ENCODE measurements around the gene DNAJC19.

The DNAJC19 gene

DNA sequence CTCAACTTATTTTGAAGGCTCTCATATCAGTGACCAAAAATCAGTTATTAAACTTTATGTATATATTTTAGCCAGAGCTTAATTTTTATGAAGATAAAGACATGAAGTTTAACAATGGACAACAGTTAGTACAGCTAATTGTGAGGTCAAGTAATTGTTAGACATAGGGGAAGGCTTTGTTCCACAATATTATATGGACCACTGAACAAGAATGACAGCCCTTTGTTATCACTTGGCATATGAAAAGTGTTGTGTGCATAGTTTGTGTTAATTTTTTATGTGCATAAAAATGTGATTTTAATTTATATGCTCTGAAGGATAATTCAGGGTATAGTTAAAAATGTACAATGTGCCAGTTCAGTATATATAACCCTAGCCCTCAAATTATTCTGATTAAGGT is 12.0 kb downstream of the DNAJC19 start:
- H3K4me3 ChIP-seq (ENCODE audit: low read depth, low read length), result no peak overlapping the region
- DNase-seq (ENCODE audit: low read depth), result no peak
- no peak for TF ChIP-seq POLR2A (IDR thresholded peaks at IDR 0.05; ENCODE audit: extremely low read depth, insufficient read length)
- TF ChIP-seq, protein P1, sequence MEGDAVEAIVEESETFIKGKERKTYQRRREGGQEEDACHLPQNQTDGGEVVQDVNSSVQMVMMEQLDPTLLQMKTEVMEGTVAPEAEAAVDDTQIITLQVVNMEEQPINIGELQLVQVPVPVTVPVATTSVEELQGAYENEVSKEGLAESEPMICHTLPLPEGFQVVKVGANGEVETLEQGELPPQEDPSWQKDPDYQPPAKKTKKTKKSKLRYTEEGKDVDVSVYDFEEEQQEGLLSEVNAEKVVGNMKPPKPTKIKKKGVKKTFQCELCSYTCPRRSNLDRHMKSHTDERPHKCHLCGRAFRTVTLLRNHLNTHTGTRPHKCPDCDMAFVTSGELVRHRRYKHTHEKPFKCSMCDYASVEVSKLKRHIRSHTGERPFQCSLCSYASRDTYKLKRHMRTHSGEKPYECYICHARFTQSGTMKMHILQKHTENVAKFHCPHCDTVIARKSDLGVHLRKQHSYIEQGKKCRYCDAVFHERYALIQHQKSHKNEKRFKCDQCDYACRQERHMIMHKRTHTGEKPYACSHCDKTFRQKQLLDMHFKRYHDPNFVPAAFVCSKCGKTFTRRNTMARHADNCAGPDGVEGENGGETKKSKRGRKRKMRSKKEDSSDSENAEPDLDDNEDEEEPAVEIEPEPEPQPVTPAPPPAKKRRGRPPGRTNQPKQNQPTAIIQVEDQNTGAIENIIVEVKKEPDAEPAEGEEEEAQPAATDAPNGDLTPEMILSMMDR (IDR thresholded peaks at IDR 0.05; ENCODE audit: low read depth, low read length), result no peak
- no peak for TF ChIP-seq MYC (IDR thresholded peaks at IDR 0.05; ENCODE audit: low read depth, low read length)
- TF ChIP-seq, protein P2, sequence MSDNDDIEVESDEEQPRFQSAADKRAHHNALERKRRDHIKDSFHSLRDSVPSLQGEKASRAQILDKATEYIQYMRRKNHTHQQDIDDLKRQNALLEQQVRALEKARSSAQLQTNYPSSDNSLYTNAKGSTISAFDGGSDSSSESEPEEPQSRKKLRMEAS (IDR thresholded peaks at IDR 0.05; ENCODE audit: low read depth, low read length), result no peak

- no peak overlapping the region for H3K4me3 ChIP-seq (ENCODE audit: low read depth, low read length)
- no peak for DNase-seq (ENCODE audit: low read depth)
- no peak for TF ChIP-seq POLR2A (IDR thresholded peaks at IDR 0.05; ENCODE audit: extremely low read depth, insufficient read length)
- TF ChIP-seq, protein P1 (IDR thresholded peaks at IDR 0.05; ENCODE audit: low read depth, low read length), result no peak
- TF ChIP-seq MYC (IDR thresholded peaks at IDR 0.05; ENCODE audit: low read depth, low read length), result no peak
- TF ChIP-seq, protein P2 (IDR thresholded peaks at IDR 0.05; ENCODE audit: low read depth, low read length), result no peak
Observed at GRCh38 chr3:180974286-180974685, 15.2 kb downstream of the DNAJC19 start.

DNA sequence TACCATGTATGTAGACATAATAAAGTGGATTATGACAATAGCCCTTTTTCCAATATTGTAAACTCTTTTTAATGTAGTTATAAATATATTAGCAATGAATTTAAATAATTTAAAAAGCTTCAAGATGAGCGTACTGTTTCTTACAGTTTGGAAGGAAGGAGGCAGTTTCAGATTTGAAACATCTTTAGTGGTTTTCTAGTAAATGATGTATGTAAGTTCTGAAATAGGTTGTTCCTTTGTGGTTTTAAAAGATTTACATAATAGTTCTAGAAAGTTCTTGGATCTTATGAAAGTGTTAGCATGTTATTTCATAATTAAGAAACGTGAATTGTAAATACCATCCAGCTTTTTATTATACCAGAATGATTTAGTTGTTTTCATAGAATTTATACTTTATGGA is 16.0 kb downstream of the DNAJC19 start:
- no peak for DNase-seq (ENCODE audit: low read depth)
- TF ChIP-seq MYC (IDR thresholded peaks at IDR 0.05; ENCODE audit: low read depth, low read length), result no peak
- no peak for TF ChIP-seq POLR2A (IDR thresholded peaks at IDR 0.05; ENCODE audit: extremely low read depth, insufficient read length)
- TF ChIP-seq, protein P2 (IDR thresholded peaks at IDR 0.05; ENCODE audit: low read depth, low read length), result no peak
- TF ChIP-seq, protein P1 (IDR thresholded peaks at IDR 0.05; ENCODE audit: low read depth, low read length), result no peak
- no peak overlapping the region for H3K4me3 ChIP-seq (ENCODE audit: low read depth, low read length)

GRCh38 chr3:180970931-180971330 is 18.6 kb downstream of the DNAJC19 start:
- DNase-seq (ENCODE audit: low read depth), result no peak
- TF ChIP-seq, protein P2 (IDR thresholded peaks at IDR 0.05; ENCODE audit: low read depth, low read length), result no peak
- TF ChIP-seq MYC (IDR thresholded peaks at IDR 0.05; ENCODE audit: low read depth, low read length), result no peak
- TF ChIP-seq, protein P1 (IDR thresholded peaks at IDR 0.05; ENCODE audit: low read depth, low read length), result no peak
- no peak overlapping the region for H3K4me3 ChIP-seq (ENCODE audit: low read depth, low read length)

DNA sequence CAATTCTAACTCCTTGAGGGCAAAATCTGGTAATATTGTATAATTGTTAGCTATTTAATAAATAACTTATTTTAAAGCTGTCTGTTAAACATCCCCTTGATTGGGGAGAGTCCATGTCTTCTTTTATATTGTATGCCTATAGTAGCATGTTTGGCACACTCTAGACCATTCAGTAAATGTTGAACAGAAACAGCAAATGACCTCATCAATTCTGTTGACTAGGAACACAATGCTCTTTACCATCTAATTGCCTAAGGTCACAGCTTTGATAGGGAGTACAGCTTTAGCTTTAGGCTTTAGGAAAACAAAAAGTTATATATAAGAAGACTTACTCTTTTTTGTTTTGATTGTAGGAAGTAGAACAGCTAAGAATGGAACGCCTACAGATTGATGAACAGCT is 27.0 kb downstream of the DNAJC19 start:
- DNase-seq (ENCODE audit: low read depth), result no peak
- no peak overlapping the region for H3K4me3 ChIP-seq (ENCODE audit: low read depth, low read length)
- TF ChIP-seq, protein P2 (IDR thresholded peaks at IDR 0.05; ENCODE audit: low read depth, low read length), result no peak
- TF ChIP-seq, protein P1 (IDR thresholded peaks at IDR 0.05; ENCODE audit: low read depth, low read length), result no peak
- TF ChIP-seq MYC (IDR thresholded peaks at IDR 0.05; ENCODE audit: low read depth, low read length) (no peak), POLR2A (IDR thresholded peaks at IDR 0.05; ENCODE audit: extremely low read depth, insufficient read length) (no peak)

- TF ChIP-seq, protein P1 (IDR thresholded peaks at IDR 0.05; ENCODE audit: low read depth, low read length), result no peak
- TF ChIP-seq POLR2A (IDR thresholded peaks at IDR 0.05; ENCODE audit: extremely low read depth, insufficient read length) (no peak), MYC (IDR thresholded peaks at IDR 0.05; ENCODE audit: low read depth, low read length) (no peak)
- TF ChIP-seq, protein P2 (IDR thresholded peaks at IDR 0.05; ENCODE audit: low read depth, low read length), result no peak
- H3K4me3 ChIP-seq (ENCODE audit: low read depth, low read length), result no peak overlapping the region
Observed at GRCh38 chr3:180961552-180961951, 28.0 kb downstream of the DNAJC19 start.

More at GRCh38 chr3:180961552-180961951, 28.0 kb downstream of the DNAJC19 start:
- DNase-seq (ENCODE audit: low read depth), result no peak

All from NB4 (cell line).